ENCODE data around the gene GADD45A.
A peak's percentile ranks its signal among the peaks of the same experiment; 100 is the strongest.

Gene GADD45A

GRCh38 chr1:67687198-67687545, 2.2 kb downstream of the GADD45A start:
- Histone ChIP-seq H3K79me2 (ENCODE audit: insufficient read depth, low read length) (peaks cover 27% of the 10 kb centered on the region), H3K27me3 (ENCODE audit: insufficient read depth, low read length, poor library complexity, severe bottlenecking) (peaks cover 11% of the 10 kb centered on the region), H3K9ac (ENCODE audit: low read depth, low read length, poor library complexity, severe bottlenecking) (peak overlapping the region; percentile 98), H4K20me1 (ENCODE audit: insufficient read depth, low read length, poor library complexity, severe bottlenecking) (peaks cover 17% of the 10 kb centered on the region), H2AFZ (ENCODE audit: low read length) (no peak overlapping the region), H3K4me3 (ENCODE audit: low read length, poor library complexity, severe bottlenecking) (peak overlapping the region; percentile 82), H3K4me1 (ENCODE audit: insufficient read depth, low read length, poor library complexity, severe bottlenecking) (peaks cover 48% of the 10 kb centered on the region), H3F3A (ENCODE audit: low read depth) (peaks cover 10% of the 10 kb centered on the region; the same call in 1 of the 2 replicates), H3K9me3 (ENCODE audit: insufficient read depth, low read depth, low read length) (no peaks in the 10 kb centered on the region), H3K9me2 (replicated peaks; ENCODE audit: low read depth, low read length) (no peaks in the 10 kb centered on the region), H3K4me2 (ENCODE audit: low read depth, low read length, poor library complexity, severe bottlenecking) (peak overlapping the region; percentile 87), H3K36me3 (ENCODE audit: insufficient read depth, low read length) (peaks cover 4% of the 10 kb centered on the region)
- no peak for TF ChIP-seq EZH2phosphoT487 (IDR thresholded peaks at IDR 0.05; ENCODE audit: borderline replicate concordance)
- TF ChIP-seq, protein P1, sequence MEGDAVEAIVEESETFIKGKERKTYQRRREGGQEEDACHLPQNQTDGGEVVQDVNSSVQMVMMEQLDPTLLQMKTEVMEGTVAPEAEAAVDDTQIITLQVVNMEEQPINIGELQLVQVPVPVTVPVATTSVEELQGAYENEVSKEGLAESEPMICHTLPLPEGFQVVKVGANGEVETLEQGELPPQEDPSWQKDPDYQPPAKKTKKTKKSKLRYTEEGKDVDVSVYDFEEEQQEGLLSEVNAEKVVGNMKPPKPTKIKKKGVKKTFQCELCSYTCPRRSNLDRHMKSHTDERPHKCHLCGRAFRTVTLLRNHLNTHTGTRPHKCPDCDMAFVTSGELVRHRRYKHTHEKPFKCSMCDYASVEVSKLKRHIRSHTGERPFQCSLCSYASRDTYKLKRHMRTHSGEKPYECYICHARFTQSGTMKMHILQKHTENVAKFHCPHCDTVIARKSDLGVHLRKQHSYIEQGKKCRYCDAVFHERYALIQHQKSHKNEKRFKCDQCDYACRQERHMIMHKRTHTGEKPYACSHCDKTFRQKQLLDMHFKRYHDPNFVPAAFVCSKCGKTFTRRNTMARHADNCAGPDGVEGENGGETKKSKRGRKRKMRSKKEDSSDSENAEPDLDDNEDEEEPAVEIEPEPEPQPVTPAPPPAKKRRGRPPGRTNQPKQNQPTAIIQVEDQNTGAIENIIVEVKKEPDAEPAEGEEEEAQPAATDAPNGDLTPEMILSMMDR (conservative IDR thresholded peaks at IDR 0.05; ENCODE audit: low read length): no peak

- H3K9me3 ChIP-seq (ENCODE audit: insufficient read depth, low read depth, low read length): no peaks in the 10 kb centered on the region
- peaks cover 11% of the 10 kb centered on the region for H3K27me3 ChIP-seq (ENCODE audit: insufficient read depth, low read length, poor library complexity, severe bottlenecking)
- peak overlapping the region; percentile 87 for H3K4me2 ChIP-seq (ENCODE audit: low read depth, low read length, poor library complexity, severe bottlenecking)
- TF ChIP-seq EZH2phosphoT487 (IDR thresholded peaks at IDR 0.05; ENCODE audit: borderline replicate concordance): no peak
- H3K4me3 ChIP-seq (ENCODE audit: low read length, poor library complexity, severe bottlenecking): peak overlapping the region; percentile 82
- peak overlapping the region; percentile 98 for H3K9ac ChIP-seq (ENCODE audit: low read depth, low read length, poor library complexity, severe bottlenecking)
- H3K4me1 ChIP-seq (ENCODE audit: insufficient read depth, low read length, poor library complexity, severe bottlenecking): peaks cover 48% of the 10 kb centered on the region
- H3F3A ChIP-seq (ENCODE audit: low read depth): peaks cover 10% of the 10 kb centered on the region; the same call in 1 of the 2 replicates
- no peaks in the 10 kb centered on the region for H3K9me2 ChIP-seq (replicated peaks; ENCODE audit: low read depth, low read length)
- peaks cover 17% of the 10 kb centered on the region for H4K20me1 ChIP-seq (ENCODE audit: insufficient read depth, low read length, poor library complexity, severe bottlenecking)
- peaks cover 27% of the 10 kb centered on the region for H3K79me2 ChIP-seq (ENCODE audit: insufficient read depth, low read length)
- H2AFZ ChIP-seq (ENCODE audit: low read length): no peak overlapping the region
- H3K36me3 ChIP-seq (ENCODE audit: insufficient read depth, low read length): peaks cover 4% of the 10 kb centered on the region
Observed at GRCh38 chr1:67687649-67688048, 2.6 kb downstream of the GADD45A start.

DNA sequence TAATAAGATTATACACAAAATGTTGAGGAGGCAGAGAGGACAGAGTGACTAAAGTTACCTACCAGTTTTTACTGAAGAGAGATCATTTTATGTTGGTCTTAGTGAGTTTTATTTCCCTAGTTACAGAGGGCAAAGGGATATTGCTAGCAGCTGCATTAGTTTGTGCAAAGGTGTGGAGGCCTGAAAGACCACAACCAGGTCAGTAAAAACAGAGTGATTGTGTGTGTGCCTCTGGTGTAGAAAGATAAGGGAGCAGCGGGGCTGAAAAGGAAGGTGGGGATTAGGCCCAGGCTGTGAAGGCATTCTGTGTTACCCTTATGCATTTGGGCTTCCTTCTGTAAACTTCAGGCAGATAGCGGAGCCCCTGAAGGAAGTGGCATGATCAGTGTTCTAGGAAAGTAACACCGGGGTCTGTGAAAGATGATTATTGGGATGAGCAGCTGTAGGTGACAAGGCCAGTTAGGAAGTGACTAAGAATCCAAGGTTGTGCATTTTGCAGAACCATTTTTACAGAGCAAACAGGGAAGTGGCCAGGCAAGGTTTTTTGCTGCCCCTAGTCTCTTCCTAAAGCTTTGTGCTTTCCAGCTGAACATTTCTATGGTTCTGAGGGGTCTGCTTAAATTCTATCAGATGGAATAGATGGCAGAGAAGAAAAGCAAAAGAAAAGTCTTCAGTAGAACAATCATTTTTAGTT, 3.7 kb downstream of the GADD45A start:
- peaks cover 17% of the 10 kb centered on the region for H4K20me1 ChIP-seq (ENCODE audit: insufficient read depth, low read length, poor library complexity, severe bottlenecking)
- H3K4me2 ChIP-seq (ENCODE audit: low read depth, low read length, poor library complexity, severe bottlenecking): peak overlapping the region; percentile 87
- no peaks in the 10 kb centered on the region for H3K9me2 ChIP-seq (replicated peaks; ENCODE audit: low read depth, low read length)
- H3K79me2 ChIP-seq (ENCODE audit: insufficient read depth, low read length): peaks cover 27% of the 10 kb centered on the region
- peak overlapping the region; percentile 82 for H3K4me3 ChIP-seq (ENCODE audit: low read length, poor library complexity, severe bottlenecking)
- no peak overlapping the region for H2AFZ ChIP-seq (ENCODE audit: low read length)
- peaks cover 11% of the 10 kb centered on the region for H3K27me3 ChIP-seq (ENCODE audit: insufficient read depth, low read length, poor library complexity, severe bottlenecking)
- H3K9me3 ChIP-seq (ENCODE audit: insufficient read depth, low read depth, low read length): no peaks in the 10 kb centered on the region
- H3K36me3 ChIP-seq (ENCODE audit: insufficient read depth, low read length): peaks cover 4% of the 10 kb centered on the region
- peaks cover 10% of the 10 kb centered on the region; the same call in 1 of the 2 replicates for H3F3A ChIP-seq (ENCODE audit: low read depth)
- TF ChIP-seq, protein P1 (conservative IDR thresholded peaks at IDR 0.05; ENCODE audit: low read length): no peak
- TF ChIP-seq EZH2phosphoT487 (IDR thresholded peaks at IDR 0.05; ENCODE audit: borderline replicate concordance): no peak
- H3K4me1 ChIP-seq (ENCODE audit: insufficient read depth, low read length, poor library complexity, severe bottlenecking): peaks cover 48% of the 10 kb centered on the region
- peak overlapping the region; percentile 98 for H3K9ac ChIP-seq (ENCODE audit: low read depth, low read length, poor library complexity, severe bottlenecking)
